HepG2 (cell line): ENCODE results near the gene STAC.

Experiments
- FOSL1 ChIP-seq: sonication (generic); formaldehyde crosslinking; IDR thresholded peaks from 2 replicates; pipeline ENCODE4 v1.9.0; 2021; ENCODE audit warnings: missing genetic modification reagents, borderline replicate concordance
- KAT8 ChIP-seq: IDR thresholded peaks from 2 replicates; pipeline ENCODE4 v1.6.1; 2016; ENCODE audit warnings: missing genetic modification reagents, missing compliant biosample characterization

GRCh38 chr3:36455406-36455805 is 75.1 kb downstream of the STAC start:
- TF ChIP-seq KAT8 = no peak
- TF ChIP-seq FOSL1 (CRISPR knock-in tag) = no peak
